ENCODE data around the gene CNDP1.

DNA sequence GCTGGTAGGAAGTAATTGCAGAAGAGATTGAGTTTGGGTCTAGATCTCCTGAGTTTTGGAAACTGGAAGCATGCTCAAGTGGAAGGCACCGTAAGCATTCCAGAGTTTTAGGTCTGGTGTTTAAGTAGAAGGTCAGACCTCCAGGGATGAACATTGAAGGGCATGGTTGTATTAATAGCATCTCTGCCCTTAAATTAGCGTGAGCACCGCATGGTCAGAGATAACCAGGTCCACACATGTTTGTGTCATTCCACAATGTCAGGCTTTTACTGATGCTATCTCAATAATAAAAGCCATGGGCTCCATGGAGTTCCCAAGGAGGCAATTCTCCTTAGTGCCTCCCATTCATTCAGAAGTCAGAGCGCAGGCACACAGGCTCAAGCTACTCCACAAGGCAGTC lies 35.1 kb downstream of the CNDP1 start:
- TF ChIP-seq, protein P1, sequence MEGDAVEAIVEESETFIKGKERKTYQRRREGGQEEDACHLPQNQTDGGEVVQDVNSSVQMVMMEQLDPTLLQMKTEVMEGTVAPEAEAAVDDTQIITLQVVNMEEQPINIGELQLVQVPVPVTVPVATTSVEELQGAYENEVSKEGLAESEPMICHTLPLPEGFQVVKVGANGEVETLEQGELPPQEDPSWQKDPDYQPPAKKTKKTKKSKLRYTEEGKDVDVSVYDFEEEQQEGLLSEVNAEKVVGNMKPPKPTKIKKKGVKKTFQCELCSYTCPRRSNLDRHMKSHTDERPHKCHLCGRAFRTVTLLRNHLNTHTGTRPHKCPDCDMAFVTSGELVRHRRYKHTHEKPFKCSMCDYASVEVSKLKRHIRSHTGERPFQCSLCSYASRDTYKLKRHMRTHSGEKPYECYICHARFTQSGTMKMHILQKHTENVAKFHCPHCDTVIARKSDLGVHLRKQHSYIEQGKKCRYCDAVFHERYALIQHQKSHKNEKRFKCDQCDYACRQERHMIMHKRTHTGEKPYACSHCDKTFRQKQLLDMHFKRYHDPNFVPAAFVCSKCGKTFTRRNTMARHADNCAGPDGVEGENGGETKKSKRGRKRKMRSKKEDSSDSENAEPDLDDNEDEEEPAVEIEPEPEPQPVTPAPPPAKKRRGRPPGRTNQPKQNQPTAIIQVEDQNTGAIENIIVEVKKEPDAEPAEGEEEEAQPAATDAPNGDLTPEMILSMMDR (IDR thresholded peaks at IDR 0.05): no peak
- TF ChIP-seq EZH2 (IDR thresholded peaks at IDR 0.05; ENCODE audit: borderline replicate concordance, insufficient read depth, low read depth, low read length, poor library complexity, severe bottlenecking): no peak

All from B cell (primary cell).